Measurements from ENCODE around the gene MAPK14.

DNA sequence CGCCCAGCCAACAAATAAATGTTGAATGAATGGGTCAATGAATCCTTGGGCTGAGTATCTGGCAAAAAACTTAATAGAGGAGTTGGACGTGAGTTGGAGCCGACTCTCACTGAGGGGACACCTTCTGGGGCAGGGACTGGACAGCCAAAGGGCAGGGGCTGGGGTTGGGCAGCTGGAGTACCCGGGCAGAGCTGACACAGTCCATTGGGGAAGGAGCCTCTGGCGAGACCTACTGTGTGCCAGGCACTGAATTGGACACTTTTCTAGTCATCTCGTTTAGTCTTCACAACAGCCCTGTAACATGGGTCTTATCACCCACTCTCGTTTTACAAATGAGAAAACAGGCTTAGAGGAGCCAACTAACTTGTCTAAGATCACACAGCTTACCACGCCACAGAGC is 98.0 kb downstream of the MAPK14 start:
- TF ChIP-seq TAF1 (IDR thresholded peaks at IDR 0.05; ENCODE audit: low read depth) (no peak), EP300 (IDR thresholded peaks at IDR 0.05; ENCODE audit: borderline replicate concordance) (no peak), RAD21 (IDR thresholded peaks at IDR 0.05; ENCODE audit: low read depth) (no peak), YY1 (IDR thresholded peaks at IDR 0.05; ENCODE audit: low read depth) (no peak), NFIC (IDR thresholded peaks at IDR 0.05) (no peak), TEAD4 (IDR thresholded peaks at IDR 0.05) (no peak), EGR1 (IDR thresholded peaks at IDR 0.05) (no peak)
- TF ChIP-seq, protein P1, sequence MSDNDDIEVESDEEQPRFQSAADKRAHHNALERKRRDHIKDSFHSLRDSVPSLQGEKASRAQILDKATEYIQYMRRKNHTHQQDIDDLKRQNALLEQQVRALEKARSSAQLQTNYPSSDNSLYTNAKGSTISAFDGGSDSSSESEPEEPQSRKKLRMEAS (IDR thresholded peaks at IDR 0.05): no peak

Measured in Ishikawa (cell line).